SKM-1 treated with dmso at 0.1 percent for 144 hours (cell line): Measurements from ENCODE around the gene DRG1.
"Not testable (repeated sequence)": the region's sequence is repeated elsewhere in the genome, so short reads cannot be mapped to it uniquely, and the experiment has no call there.

Source experiments
- DNase-seq: peaks from one replicate; lab custom pipeline; 2025; ENCODE audit not compliant: unreplicated experiment; lab: John Stamatoyannopoulos, UW

Gene DRG1

DNA sequence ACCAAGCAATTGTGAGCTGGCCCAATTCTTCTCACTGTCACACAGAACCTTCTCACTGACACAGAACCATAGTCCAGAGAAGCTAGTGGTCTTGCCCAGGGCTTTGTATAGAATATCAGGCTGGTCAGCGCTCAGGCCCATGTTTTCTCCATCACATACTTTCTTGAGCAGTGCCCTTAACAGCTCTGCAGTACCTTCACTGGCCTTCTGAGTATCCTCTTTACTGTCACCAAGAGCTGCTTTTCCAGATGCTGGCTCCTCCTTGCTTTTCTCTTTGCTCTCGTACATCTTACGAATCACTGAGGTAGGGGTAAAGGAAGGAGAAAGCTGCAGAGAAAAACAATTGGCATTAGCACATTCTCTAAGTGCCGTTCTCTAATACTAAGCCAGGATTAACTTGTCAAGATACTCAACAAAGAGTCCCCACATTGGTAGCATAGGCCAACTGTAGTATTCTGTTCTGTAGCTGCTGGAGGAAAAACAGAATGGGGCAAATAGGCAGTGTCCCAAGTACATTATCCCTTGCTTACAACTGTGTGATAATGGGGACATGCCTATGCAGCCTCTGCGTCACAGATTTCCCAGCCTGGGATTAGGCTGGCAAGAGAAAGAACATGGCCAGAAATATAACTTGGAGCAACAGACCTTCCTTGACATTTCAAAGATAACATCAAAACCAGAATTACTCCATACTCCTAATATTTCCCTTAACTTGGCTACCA is 43.5 kb downstream of the DRG1 start:
- DNase-seq, result no peak

DNA sequence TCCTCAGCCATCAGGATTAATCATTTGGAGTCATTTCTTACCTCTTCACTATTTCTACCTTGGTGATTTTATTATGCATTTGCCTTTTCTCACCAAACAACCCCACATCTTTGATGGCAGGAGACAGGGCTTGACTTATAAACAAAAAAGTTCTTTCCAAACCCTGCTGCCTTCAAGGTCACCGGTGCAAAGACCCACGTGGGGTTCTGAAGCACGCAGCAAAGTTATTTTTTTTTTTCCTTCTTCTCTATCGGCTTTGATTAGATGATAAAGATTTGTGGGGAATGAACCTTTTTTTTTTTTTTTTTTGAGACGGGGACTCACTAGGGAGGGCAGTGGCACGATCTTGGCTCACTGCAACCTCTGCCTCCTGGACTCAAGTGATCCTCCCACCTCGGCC is 44.1 kb downstream of the DRG1 start:
- DNase-seq, result no peak

DNA sequence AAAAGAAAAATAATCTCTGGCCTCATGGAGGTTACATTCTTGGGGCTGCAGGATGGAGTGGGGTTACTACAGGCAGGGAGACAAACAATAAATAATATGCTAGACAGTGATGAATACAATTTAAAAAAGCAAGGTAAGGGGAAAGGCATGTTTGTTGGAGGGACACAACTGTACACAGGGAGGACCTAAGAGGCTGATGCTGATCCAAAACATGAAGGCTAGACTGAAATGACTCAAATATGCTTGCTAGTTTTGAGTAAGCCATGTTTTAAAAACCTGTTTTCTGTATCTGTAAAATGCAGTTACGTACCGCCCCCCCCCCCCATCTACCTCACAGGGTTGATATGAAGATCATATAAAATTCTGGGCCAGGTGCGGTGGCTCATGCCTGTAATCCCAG is 46.2 kb downstream of the DRG1 start:
- no peak for DNase-seq

GRCh38 chr22:31446208-31446607 is 46.8 kb downstream of the DRG1 start:
- DNase-seq, result no peak

DNA sequence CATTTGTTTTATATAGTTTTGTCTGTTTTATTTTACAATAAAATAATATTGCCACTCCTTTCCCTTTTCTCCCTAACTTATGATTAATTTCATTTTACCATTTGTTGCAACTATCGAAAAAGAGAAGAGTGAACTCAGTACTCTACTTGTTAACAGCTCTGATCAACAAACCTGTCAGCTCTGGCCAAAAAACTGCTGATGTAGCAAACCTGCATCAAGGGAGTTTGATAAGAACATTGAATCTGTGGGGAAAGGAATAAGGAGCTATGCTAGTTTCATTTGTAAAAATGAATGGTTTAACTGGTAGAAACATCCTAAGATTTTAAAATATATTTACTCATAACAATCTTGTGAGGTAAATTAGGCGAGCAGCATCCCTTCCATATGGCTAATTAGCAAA is 47.4 kb downstream of the DRG1 start:
- no peak for DNase-seq

DNA sequence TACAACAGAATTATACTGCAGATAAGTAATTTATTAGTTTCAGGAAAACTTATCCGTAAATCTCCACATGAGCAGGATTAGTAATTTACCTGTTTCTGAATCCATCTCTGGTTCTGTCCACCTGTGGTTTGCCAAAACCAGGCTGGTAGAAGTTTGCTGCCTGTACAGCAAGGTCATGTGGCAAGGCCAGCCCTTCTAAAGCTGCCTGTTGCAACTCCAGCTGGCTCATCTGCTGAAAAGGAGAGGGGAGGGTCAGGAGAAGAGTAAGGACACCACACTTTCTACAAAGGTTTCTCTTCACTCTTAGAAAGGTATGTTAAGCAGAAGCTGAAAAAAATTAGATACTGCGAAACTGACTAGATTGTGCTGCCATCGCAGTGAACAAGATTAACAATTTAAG is 47.9 kb downstream of the DRG1 start:
- no peak for DNase-seq

DNA sequence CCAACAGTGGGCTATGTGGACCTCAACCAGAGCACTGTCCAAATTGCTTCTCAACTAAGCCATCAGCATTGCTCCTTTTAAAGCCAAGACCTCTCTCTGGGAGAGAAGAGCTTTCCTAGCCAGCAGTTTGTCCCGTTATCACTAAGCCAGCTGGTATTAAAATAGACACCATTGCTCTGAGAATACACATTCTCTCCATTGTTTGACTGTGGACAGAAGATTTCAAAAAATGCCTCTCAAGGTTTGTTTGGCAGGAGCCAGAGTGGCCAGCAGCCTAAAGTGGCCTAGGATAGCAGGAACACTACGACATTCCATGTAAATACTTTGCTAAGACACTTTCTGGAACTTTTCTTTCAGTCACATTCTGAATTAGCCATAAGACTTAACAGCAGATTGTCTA is 49.0 kb downstream of the DRG1 start:
- no peak for DNase-seq

- no peak for DNase-seq
These were observed 50.1 kb downstream of the DRG1 start for GRCh38 chr22:31449506-31449905.

GRCh38 chr22:31451709-31452571 is 52.5 kb downstream of the DRG1 start:
- DNase-seq, result peak; percentile 21

DNA sequence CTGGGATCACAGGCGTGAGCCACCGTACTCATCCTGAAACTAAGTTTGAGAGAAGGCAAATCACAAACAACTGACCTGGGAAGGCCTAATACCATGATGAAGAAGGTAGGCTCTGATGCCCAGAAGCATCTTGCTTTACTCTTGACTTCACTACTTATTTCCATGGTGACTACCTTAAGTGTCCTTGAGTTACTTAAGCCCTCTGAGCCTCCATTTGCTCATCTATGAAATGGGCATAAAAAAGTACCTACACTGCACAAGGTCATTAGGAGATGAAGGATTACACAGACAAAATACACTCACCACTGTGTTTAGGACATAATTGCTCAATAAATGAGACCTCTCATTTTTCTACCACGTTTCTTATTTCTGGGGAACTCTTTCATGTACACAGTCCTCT is 62.3 kb downstream of the DRG1 start:
- no peak for DNase-seq

DNA sequence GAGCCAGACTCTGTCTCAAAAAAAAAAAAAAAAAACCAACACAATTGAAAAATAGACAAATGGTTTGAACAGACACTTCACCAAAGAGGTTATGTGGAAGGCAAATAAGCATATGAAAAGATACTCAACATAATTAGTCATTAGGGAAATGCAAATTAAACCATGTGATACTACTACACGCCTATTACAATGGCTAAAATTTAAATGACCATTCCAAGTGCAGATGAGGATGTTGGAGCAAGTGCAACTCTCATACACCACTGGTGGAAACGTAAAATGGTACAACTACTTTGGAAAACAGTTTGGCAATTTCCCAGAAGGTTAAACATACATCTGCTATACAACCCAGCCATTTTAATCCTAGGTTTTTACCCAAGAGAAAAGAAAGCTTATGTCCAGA is 65.9 kb downstream of the DRG1 start:
- DNase-seq, result no peak

DNA sequence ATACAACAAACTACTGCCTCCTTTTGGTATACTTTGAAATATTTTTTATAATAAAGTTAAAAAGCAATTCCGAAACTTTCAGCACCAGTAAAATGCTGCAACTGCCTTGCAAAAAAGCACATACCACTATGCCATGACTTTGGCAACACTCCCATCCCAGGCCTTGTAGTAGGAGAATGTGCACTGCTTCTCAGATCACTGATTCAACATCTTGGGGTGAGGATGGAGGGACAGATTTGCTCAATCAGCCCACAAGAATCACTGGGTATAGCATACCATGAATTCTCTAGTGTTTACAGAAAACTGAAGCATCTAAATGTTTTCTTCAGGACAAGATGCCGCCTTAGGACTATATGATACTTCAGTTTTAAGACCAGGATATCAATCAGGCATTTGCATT is 75.3 kb downstream of the DRG1 start:
- no peak for DNase-seq

GRCh38 chr22:31475800-31476199 is 76.4 kb downstream of the DRG1 start:
- no peak for DNase-seq

- DNase-seq, result no peak
These were observed 77.9 kb downstream of the DRG1 start for GRCh38 chr22:31477329-31477728.

- DNase-seq, result no peak
These were observed 81.7 kb downstream of the DRG1 start for GRCh38 chr22:31481129-31481528.

- not testable (repeated sequence) for DNase-seq
These were observed 83.1 kb downstream of the DRG1 start for GRCh38 chr22:31482470-31482869.
